HCT116 (cell line): ENCODE data around the gene EPHA6.

Experiments used
- JUND ChIP-seq: IDR thresholded peaks from 2 replicates; pipeline ENCODE4 v1.6.1; 2012
- POLR2A ChIP-seq: IDR thresholded peaks from 2 replicates; pipeline ENCODE4 v1.7.0; 2011; ENCODE audit warnings: borderline replicate concordance; ENCODE audit not compliant: insufficient read depth, insufficient read length; ENCODE audit errors: extremely low read depth
- POLR2AphosphoS5 ChIP-seq: IDR thresholded peaks from 2 replicates; pipeline ENCODE4 v1.6.1; 2011; ENCODE audit warnings: mild to moderate bottlenecking, low read depth, low read length, moderate library complexity
- ZNF274 ChIP-seq: fragments of 200-500 bp; sonication (Bioruptor generic); IDR thresholded peaks from 2 replicates; pipeline ENCODE4 v1.6.1; 2014; ENCODE audit warnings: mild to moderate bottlenecking, low read depth, low read length, inconsistent platforms
- TF ChIP-seq, protein P1 (sequence below): IDR thresholded peaks from 2 replicates; pipeline ENCODE4 v1.6.1; 2012; ENCODE audit warnings: low read depth
- TF ChIP-seq, protein P2 (sequence below), 3 experiments: fragments of 200-600 bp in 1 of 3; sonication (generic) in 1 of 3; IDR thresholded peaks in 2 of 3; conservative IDR thresholded peaks in 1 of 3; 2 replicates each; pipeline ENCODE4 v1.5.1; 2012 to 2017; ENCODE audit warnings: low read depth in 2 of 3, low read length in 2 of 3, antibody characterized with exemption in 1 of 3, borderline replicate concordance in 1 of 3, control low read depth in 1 of 3, mild to moderate bottlenecking in 1 of 3, mixed read lengths in 1 of 3, mixed run types in 1 of 3, moderate library complexity in 1 of 3; ENCODE audit not compliant: insufficient read depth in 1 of 3
- TF ChIP-seq, protein P3 (sequence below): IDR thresholded peaks from 2 replicates; pipeline ENCODE4 v1.6.1; 2012
- TF ChIP-seq, protein P4 (sequence below): IDR thresholded peaks from 2 replicates; pipeline ENCODE4 v1.6.1; 2012

DNA sequence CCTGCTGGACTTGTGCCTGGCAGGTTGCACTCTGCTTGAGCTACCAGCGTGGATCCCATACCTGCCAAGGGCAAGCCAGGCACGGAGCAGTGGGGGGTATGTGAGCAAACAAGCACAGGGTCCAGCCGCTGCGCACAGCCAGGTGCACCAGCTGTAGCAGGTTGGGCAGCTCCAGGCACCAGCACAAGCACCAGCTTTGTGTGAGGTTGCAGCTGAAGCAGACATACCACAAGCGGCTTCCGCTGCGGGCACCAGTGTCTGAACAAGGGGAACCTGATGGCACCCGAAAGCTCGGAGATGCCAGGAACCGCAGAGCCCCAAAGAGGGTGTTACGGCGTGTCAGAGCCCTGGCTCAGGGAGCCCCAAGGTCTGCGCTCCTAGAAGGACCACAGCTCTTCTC is 477.5 kb downstream of the EPHA6 start:
- TF ChIP-seq, protein P1, sequence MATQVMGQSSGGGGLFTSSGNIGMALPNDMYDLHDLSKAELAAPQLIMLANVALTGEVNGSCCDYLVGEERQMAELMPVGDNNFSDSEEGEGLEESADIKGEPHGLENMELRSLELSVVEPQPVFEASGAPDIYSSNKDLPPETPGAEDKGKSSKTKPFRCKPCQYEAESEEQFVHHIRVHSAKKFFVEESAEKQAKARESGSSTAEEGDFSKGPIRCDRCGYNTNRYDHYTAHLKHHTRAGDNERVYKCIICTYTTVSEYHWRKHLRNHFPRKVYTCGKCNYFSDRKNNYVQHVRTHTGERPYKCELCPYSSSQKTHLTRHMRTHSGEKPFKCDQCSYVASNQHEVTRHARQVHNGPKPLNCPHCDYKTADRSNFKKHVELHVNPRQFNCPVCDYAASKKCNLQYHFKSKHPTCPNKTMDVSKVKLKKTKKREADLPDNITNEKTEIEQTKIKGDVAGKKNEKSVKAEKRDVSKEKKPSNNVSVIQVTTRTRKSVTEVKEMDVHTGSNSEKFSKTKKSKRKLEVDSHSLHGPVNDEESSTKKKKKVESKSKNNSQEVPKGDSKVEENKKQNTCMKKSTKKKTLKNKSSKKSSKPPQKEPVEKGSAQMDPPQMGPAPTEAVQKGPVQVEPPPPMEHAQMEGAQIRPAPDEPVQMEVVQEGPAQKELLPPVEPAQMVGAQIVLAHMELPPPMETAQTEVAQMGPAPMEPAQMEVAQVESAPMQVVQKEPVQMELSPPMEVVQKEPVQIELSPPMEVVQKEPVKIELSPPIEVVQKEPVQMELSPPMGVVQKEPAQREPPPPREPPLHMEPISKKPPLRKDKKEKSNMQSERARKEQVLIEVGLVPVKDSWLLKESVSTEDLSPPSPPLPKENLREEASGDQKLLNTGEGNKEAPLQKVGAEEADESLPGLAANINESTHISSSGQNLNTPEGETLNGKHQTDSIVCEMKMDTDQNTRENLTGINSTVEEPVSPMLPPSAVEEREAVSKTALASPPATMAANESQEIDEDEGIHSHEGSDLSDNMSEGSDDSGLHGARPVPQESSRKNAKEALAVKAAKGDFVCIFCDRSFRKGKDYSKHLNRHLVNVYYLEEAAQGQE, result no peak
- TF ChIP-seq, protein P2, sequence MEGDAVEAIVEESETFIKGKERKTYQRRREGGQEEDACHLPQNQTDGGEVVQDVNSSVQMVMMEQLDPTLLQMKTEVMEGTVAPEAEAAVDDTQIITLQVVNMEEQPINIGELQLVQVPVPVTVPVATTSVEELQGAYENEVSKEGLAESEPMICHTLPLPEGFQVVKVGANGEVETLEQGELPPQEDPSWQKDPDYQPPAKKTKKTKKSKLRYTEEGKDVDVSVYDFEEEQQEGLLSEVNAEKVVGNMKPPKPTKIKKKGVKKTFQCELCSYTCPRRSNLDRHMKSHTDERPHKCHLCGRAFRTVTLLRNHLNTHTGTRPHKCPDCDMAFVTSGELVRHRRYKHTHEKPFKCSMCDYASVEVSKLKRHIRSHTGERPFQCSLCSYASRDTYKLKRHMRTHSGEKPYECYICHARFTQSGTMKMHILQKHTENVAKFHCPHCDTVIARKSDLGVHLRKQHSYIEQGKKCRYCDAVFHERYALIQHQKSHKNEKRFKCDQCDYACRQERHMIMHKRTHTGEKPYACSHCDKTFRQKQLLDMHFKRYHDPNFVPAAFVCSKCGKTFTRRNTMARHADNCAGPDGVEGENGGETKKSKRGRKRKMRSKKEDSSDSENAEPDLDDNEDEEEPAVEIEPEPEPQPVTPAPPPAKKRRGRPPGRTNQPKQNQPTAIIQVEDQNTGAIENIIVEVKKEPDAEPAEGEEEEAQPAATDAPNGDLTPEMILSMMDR (IDR thresholded peaks at IDR 0.05 in 2 of 3, conservative IDR thresholded peaks at IDR 0.05 in 1 of 3; ENCODE audit: borderline replicate concordance in 1 of 3, insufficient read depth in 1 of 3, low read depth in 2 of 3, low read length in 2 of 3), result no peak
- TF ChIP-seq POLR2A (no peak), JUND (no peak), POLR2AphosphoS5 (no peak), ZNF274 (no peak)
- TF ChIP-seq, protein P3, sequence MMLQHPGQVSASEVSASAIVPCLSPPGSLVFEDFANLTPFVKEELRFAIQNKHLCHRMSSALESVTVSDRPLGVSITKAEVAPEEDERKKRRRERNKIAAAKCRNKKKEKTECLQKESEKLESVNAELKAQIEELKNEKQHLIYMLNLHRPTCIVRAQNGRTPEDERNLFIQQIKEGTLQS, result no peak
- TF ChIP-seq, protein P4, sequence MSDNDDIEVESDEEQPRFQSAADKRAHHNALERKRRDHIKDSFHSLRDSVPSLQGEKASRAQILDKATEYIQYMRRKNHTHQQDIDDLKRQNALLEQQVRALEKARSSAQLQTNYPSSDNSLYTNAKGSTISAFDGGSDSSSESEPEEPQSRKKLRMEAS, result no peak
